ENCODE results near the gene GPR137B. TPM values are rescaled to one million over a fixed set of nuclear protein-coding genes. Genes with fewer than 3 reads are reported as not detected.

The GPR137B gene
- total RNA-seq, 2 experiments from 2014 or later = 8.1 to 9.2 TPM

GRCh38 chr1:236139495-236139894 is 2.8 kb upstream of the GPR137B start:
- ChIA-PET CTCF (interaction anchor here (0.9 to 1.0 kb wide), 2 partner anchors 12 to 140 kb away, joined by 3 read pairs; no protein-coding TSS in a partner anchor), POLR2A (no interaction called here)

- POLR2A ChIA-PET = interaction anchor here (0.8 kb wide), 1 partner anchor 339 kb away, joined by 3 read pairs; no protein-coding TSS in a partner anchor
- CTCF ChIA-PET = interaction anchor here (0.9 to 1.0 kb wide), 2 partner anchors 10 to 139 kb away, joined by 3 read pairs; no protein-coding TSS in a partner anchor
Measured at GRCh38 chr1:236140705-236141446, 1.5 kb upstream of the GPR137B start.

GRCh38 chr1:236141447-236142252 is 689 bp upstream of the GPR137B start:
- CTCF ChIA-PET = no interaction called here
- POLR2A ChIA-PET = interaction anchor here (0.8 to 2.0 kb wide), 2 partner anchors 14 to 339 kb away, joined by 3 to 17 read pairs; no protein-coding TSS in a partner anchor

- ChIA-PET POLR2A (interaction anchor here (0.6 to 2.0 kb wide), 7 partner anchors 10 to 360 kb away, joined by 3 to 17 read pairs (median 3); partner anchors contain the start of gene ERO1B), CTCF (interaction anchor here (0.9 to 1.5 kb wide), 2 partner anchors 12 to 35 kb away, joined by 3 read pairs; no protein-coding TSS in a partner anchor)
Measured at GRCh38 chr1:236143104-236143948, 987 bp downstream of the GPR137B start.

GRCh38 chr1:236144033-236144432 is 1.7 kb downstream of the GPR137B start:
- CTCF ChIA-PET = interaction anchor here (0.6 to 1.5 kb wide), 2 partner anchors 36 to 1002 kb away, joined by 3 to 4 read pairs; no protein-coding TSS in a partner anchor
- POLR2A ChIA-PET = interaction anchor here (0.6 to 2.0 kb wide), 4 partner anchors 11 to 260 kb away, joined by 3 to 17 read pairs (median 4); no protein-coding TSS in a partner anchor

- POLR2A ChIA-PET = no interaction called here
- CTCF ChIA-PET = interaction anchor here (0.6 to 1.5 kb wide), 3 partner anchors 11 to 1002 kb away, joined by 3 to 5 read pairs (median 4); no protein-coding TSS in a partner anchor
Measured at GRCh38 chr1:236144446-236145150, 2.3 kb downstream of the GPR137B start.

GRCh38 chr1:236147068-236147467 is 4.7 kb downstream of the GPR137B start:
- POLR2A ChIA-PET = no interaction called here
- CTCF ChIA-PET = interaction anchor here (2.7 kb wide), 1 partner anchor 9 kb away, joined by 6 read pairs; no protein-coding TSS in a partner anchor

- POLR2A ChIA-PET = no interaction called here
Measured at GRCh38 chr1:236147521-236148469, 5.5 kb downstream of the GPR137B start.

GRCh38 chr1:236148470-236148845 is 6.1 kb downstream of the GPR137B start:
- CTCF ChIA-PET = interaction anchor here (2.7 kb wide), 1 partner anchor 8 kb away, joined by 6 read pairs; no protein-coding TSS in a partner anchor
- POLR2A ChIA-PET = no interaction called here

More at GRCh38 chr1:236147521-236148469, 5.5 kb downstream of the GPR137B start:
- CTCF ChIA-PET = interaction anchor here (2.7 kb wide), 1 partner anchor 9 kb away, joined by 6 read pairs; no protein-coding TSS in a partner anchor

GRCh38 chr1:236149003-236149595 is 6.8 kb downstream of the GPR137B start:
- ChIA-PET CTCF (no interaction called here), POLR2A (no interaction called here)

GRCh38 chr1:236149696-236150228 is 7.4 kb downstream of the GPR137B start:
- ChIA-PET POLR2A (no interaction called here), CTCF (no interaction called here)

- ChIA-PET POLR2A (no interaction called here), CTCF (no interaction called here)
Measured at GRCh38 chr1:236150311-236150955, 8.1 kb downstream of the GPR137B start.

- POLR2A ChIA-PET = interaction anchor here (0.6 kb wide), 1 partner anchor 70 kb away, joined by 3 read pairs; no protein-coding TSS in a partner anchor
- CTCF ChIA-PET = interaction anchor here (1.1 kb wide), 1 partner anchor 11 kb away, joined by 3 read pairs; no protein-coding TSS in a partner anchor
Measured at GRCh38 chr1:236150986-236151385, 8.6 kb downstream of the GPR137B start.

GRCh38 chr1:236151739-236152424 is 9.5 kb downstream of the GPR137B start:
- CTCF ChIA-PET = interaction anchor here (0.5 to 1.1 kb wide), 2 partner anchors 12 to 300 kb away, joined by 3 read pairs; no protein-coding TSS in a partner anchor

GRCh38 chr1:236154126-236154525 is 11.8 kb downstream of the GPR137B start:
- ChIA-PET POLR2A (no interaction called here), CTCF (interaction anchor here (2.2 kb wide), 1 partner anchor 9 kb away, joined by 5 read pairs; no protein-coding TSS in a partner anchor)

More at GRCh38 chr1:236151739-236152424, 9.5 kb downstream of the GPR137B start:
- POLR2A ChIA-PET = no interaction called here
